ENCODE results near the gene APCDD1L. TPM values are rescaled to one million over a fixed set of nuclear protein-coding genes. Genes with fewer than 3 reads are reported as not detected.

Gene APCDD1L
- total and polyA plus RNA-seq, 12 donors = 0.08 to 1.8 (median 1.1) TPM; not detected in 2

DNA sequence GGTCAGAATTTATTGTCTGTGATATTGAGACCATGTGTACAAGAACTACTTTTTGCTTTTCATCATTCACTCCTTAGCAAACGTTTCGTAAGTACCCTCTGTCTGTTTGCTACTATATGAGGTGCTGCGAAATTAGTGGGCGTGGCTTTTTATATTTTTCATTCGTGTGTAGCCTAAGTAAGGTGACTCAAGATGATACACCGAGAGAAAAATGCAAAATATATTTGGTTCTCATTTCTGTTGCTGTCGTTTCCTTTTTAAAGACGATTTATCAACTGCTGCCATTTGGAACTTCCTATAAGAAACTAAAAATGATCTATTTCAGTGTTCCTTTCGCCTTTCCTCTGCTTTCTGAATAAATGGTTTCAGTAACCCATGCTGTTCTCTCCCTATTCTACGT, 64.9 kb downstream of the APCDD1L start:
- H3K9me3 ChIP-seq = peaks cover 0 to 13% (median 5%) of the 10 kb centered on the region in 11 donors
- no peak overlapping the region for H3K4me3 ChIP-seq
- peaks cover 0 to 11% (median 0%) of the 10 kb centered on the region in 9 donors for H3K4me1 ChIP-seq
- 83 to 89% methylated on average over 10 of the region's 10 CpGs for WGBS, 2 donors
- no peak overlapping the region for H3K27ac ChIP-seq
- intact Hi-C loops (cut with DNase I) = no loop called here
- ATAC-seq (no peak), DNase-seq (no peak)
- no peaks in the 10 kb centered on the region for H3K27me3 ChIP-seq
- peaks cover 0 to 61% (median 4%) of the 10 kb centered on the region in 9 donors for H3K36me3 ChIP-seq
- TF ChIP-seq, protein P1, sequence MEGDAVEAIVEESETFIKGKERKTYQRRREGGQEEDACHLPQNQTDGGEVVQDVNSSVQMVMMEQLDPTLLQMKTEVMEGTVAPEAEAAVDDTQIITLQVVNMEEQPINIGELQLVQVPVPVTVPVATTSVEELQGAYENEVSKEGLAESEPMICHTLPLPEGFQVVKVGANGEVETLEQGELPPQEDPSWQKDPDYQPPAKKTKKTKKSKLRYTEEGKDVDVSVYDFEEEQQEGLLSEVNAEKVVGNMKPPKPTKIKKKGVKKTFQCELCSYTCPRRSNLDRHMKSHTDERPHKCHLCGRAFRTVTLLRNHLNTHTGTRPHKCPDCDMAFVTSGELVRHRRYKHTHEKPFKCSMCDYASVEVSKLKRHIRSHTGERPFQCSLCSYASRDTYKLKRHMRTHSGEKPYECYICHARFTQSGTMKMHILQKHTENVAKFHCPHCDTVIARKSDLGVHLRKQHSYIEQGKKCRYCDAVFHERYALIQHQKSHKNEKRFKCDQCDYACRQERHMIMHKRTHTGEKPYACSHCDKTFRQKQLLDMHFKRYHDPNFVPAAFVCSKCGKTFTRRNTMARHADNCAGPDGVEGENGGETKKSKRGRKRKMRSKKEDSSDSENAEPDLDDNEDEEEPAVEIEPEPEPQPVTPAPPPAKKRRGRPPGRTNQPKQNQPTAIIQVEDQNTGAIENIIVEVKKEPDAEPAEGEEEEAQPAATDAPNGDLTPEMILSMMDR (IDR thresholded peaks at IDR 0.05) = no peak

DNA sequence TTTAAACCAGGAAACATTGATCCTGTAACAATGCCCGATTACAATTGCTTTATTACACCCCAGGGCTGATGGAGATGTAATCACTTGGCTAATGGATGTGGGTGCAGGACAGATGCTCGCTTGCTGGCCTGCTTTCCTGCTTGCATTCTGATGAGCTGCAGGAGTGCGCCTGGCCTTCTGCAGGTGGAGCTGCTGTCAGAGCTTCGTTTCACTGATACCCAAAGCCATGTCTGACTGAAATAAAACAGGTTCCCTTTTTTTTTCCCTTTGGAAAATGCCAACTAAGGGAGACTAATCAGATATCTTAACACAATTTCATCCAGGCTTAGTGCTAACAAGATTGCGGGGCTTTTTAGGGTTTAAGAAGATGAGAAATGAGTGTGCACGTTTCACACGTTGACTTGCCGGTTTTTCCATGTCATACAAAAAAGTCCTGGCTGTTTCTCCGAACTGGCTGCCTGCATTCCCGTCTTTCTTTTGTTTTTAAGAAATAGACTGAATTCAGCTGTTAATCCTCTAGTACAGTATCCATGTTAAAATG, 65.4 kb downstream of the APCDD1L start:
- peaks cover 0 to 9% (median 5%) of the 10 kb centered on the region in 11 donors for H3K9me3 ChIP-seq
- H3K27ac ChIP-seq = no peak overlapping the region
- intact Hi-C loops (cut with DNase I) = loop anchor here in 8 of 10 donors (2.0 to 10.0 kb wide), 5 partner anchors 55 to 213 kb away; no protein-coding TSS in a partner anchor
- no peak overlapping the region for H3K4me3 ChIP-seq
- DNase-seq = no peak
- H3K36me3 ChIP-seq = peaks cover 0 to 66% (median 10%) of the 10 kb centered on the region in 9 donors
- TF ChIP-seq, protein P1 (IDR thresholded peaks at IDR 0.05) = no peak
- H3K27me3 ChIP-seq = no peaks in the 10 kb centered on the region
- WGBS, 2 donors = 77 to 80% methylated on average over 10 of the region's 10 CpGs
- peaks cover 0 to 14% (median 0%) of the 10 kb centered on the region in 9 donors for H3K4me1 ChIP-seq
- no peak for ATAC-seq

DNA sequence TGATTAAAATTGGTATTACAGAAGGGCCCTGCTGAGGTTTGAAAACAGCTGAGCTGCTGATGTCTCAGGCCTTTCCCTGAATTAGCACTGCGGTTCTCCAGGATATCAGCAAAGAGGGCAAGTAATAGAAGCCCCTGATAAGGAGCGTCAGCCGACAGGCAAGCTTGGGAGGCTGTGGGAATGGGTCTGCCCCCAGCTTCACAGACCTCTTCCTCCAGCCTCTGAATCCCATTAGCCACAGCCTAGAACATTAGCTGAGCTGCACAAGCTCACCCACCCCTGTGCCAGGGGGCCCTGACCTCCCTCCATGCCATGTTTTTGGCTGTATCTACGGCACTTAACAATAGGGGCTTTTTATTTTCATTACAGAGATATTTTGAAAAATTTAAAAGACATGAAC, 66.2 kb downstream of the APCDD1L start:
- intact Hi-C loops (cut with DNase I) = loop anchor here in 9 of 10 donors (1.0 to 10.0 kb wide), 6 partner anchors 54 to 212 kb away; no protein-coding TSS in a partner anchor
- no peak overlapping the region for H3K4me3 ChIP-seq
- peaks cover 0 to 74% (median 15%) of the 10 kb centered on the region in 9 donors for H3K36me3 ChIP-seq
- no peak for ATAC-seq
- peaks cover 0 to 2% (median 0%) of the 10 kb centered on the region in 11 donors for H3K9me3 ChIP-seq
- no peak for DNase-seq
- no peaks in the 10 kb centered on the region for H3K27me3 ChIP-seq
- TF ChIP-seq, protein P1 (IDR thresholded peaks at IDR 0.05) = no peak
- H3K27ac ChIP-seq = no peak overlapping the region
- 65 to 77% methylated on average over 4 of the region's 4 CpGs for WGBS, 2 donors
- H3K4me1 ChIP-seq = peaks cover 0 to 19% (median 0%) of the 10 kb centered on the region in 9 donors

DNA sequence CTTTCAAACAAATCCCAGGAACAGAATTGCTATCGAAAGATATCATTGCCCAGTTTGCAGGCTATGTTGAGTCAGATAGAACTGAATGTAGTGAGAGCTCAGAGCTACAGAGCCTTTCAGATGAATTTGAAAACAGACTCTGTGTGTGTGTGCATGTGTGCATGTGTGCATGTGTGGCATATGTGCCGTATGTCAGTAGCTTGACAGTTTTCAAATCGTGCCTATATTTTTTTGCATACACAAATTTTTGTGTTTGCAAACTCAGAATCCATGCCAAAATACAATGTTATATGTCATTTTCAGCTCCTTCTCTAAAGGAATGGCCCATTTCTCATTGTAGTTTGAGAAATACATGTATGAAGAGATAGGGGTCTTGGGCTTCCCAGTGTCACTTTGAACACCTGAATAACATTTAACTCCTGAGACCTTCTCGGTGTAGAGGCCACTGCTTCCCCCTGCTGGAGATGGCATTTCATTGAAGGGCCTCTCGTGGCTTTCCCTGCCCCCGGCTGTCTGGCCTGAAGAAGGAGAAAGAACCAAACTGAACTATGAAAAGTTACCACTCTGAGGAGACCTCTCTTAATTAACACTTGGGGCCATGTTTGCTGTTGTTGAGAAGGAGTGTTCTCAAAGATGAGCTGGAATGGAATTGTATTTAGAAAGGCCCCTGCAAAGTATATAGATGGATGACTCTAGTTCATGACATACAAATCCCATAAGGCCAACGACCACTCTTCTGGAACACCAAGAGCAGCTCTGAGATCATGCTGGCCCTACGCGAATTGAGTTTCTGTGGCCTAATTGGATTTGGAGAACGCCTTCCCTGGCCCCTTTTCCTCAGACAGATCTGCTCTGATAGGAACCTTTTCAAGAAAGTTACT, 67.4 kb downstream of the APCDD1L start:
- no peaks in the 10 kb centered on the region for H3K9me3 ChIP-seq
- WGBS, 2 donors = 71 to 72% methylated on average over 10 of the region's 10 CpGs
- peaks cover 0 to 86% (median 15%) of the 10 kb centered on the region in 9 donors for H3K36me3 ChIP-seq
- H3K4me3 ChIP-seq = no peak overlapping the region
- no peak overlapping the region for H3K27ac ChIP-seq
- ATAC-seq (peak in 5 of 8 donors; percentile 40 to 72 (median 61)), DNase-seq (no peak)
- TF ChIP-seq, protein P1 (IDR thresholded peaks at IDR 0.05) = peak; percentile 8 to 66 (median 60)
- no peaks in the 10 kb centered on the region for H3K27me3 ChIP-seq
- peaks cover 0 to 14% (median 0%) of the 10 kb centered on the region in 9 donors for H3K4me1 ChIP-seq
- intact Hi-C loops (cut with DNase I) = loop anchor here in 9 of 10 donors (1.0 to 10.0 kb wide), 6 partner anchors 53 to 211 kb away; no protein-coding TSS in a partner anchor

Measured in heart right ventricle (tissue), 16 donors.